T47D (cell line): Measurements from ENCODE around the gene LFNG.

Experiments
- DNase-seq, 2 experiments: peaks; one replicate each; pipeline versions ENCODE4 v3.0.0 to v3.0.0-alpha.2; 2011 to 2012; ENCODE audit warnings: low read depth in 1 of 2, low spot score in 1 of 2
- JUND ChIP-seq: IDR thresholded peaks from 2 replicates; pipeline ENCODE4 v1.6.1; 2012; ENCODE audit warnings: low read depth
- in situ Hi-C: cut with HindIII; loops from 2 replicates; pipeline ENCODE4 v1.10.0; 2016; ENCODE audit warnings: low sequenced_read_pairs, low pct_unique_long_range_greater_than_20kb

The LFNG gene

DNA sequence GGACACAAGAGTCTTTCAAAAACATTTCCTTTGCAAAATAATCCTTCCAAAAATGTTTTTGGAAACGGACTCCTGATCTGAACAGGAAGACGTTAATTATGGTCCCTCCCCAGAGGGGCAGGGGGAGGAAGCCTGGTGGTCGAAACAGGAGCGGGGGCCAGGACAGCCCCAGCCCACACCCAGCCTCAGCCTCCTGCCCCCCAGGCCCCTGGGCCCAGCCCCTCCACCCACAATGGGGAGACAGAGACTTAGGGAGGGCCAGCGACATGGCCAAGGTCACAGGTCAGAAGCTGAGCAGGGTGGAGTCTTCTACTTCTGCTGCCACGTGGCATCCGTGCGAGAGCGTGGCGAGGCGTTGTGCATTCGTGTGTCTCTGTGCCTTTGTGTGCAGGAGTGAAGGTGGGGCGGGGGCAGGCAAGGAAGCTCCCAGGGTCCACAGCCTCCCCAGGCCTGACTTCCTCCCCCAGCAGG is 29.4 kb upstream of the LFNG start:
- no peak for DNase-seq
- in situ Hi-C loops = no loop called here
- no peak for TF ChIP-seq JUND

DNA sequence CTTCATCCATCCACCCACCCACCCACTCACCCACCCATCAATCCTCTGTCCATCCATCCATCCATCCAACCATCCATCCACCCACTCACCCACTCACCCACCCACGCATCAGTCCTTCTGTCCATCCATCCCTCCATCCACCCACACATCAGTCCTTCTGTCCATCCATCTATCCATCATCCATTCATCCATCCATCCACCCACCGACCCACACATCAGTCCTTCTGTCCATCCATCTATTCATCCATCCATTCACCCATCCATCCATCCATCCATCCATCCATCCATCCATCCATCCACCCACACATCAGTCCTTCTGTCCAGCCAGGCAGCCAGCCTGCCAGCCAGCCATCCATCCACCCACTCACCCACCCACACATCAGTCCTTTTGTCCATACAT is 27.5 kb upstream of the LFNG start:
- in situ Hi-C loops = no loop called here
- TF ChIP-seq JUND = no peak
- no peak for DNase-seq

DNA sequence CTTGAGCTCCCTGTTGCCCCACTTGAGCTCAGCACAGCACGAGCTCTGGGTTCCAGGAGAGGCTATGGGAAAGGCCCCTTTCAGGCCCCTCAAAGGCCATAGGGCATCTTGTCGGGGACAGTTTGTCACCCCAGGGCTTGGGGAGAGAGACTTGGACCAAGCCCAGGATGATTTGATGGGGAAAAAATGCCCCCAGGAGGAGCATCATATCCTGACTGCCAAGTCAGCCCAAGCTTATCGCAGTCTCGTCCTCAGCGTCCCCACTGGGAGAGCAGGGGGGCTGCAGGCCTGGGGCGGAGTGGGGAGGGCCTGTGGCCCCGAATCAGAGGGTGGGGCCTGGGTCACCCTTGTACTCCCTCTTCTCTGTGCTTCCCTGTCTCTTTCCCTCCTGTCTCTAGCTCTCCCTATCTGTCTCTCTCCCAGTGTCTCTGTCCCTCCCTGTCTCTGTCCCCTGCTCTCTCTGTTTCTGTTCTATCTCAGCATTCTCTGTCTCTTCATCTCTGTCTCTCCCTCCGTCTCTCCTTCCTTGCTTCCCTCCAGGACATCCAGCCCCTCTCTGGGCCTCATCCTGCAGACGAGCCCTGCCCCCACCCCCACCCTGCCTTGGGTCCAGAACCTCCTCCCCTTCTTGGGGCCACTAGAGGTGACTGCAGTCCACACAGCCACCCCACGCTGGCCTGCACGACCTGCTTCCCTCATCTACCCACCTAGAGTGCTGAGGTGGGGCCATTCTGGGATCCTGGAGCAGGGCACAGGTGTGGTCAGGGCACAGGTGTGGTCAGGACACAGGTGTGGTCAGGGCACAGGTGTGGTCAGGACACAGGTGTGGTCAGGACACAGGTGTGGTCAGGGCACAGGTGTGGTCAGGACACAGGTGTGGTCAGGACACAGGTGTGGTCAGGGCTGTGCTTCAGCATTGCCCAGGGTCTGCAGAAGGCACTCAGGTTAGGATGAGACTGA is 26.1 kb upstream of the LFNG start:
- no peak for TF ChIP-seq JUND
- in situ Hi-C loops = no loop called here
- DNase-seq = no peak

DNA sequence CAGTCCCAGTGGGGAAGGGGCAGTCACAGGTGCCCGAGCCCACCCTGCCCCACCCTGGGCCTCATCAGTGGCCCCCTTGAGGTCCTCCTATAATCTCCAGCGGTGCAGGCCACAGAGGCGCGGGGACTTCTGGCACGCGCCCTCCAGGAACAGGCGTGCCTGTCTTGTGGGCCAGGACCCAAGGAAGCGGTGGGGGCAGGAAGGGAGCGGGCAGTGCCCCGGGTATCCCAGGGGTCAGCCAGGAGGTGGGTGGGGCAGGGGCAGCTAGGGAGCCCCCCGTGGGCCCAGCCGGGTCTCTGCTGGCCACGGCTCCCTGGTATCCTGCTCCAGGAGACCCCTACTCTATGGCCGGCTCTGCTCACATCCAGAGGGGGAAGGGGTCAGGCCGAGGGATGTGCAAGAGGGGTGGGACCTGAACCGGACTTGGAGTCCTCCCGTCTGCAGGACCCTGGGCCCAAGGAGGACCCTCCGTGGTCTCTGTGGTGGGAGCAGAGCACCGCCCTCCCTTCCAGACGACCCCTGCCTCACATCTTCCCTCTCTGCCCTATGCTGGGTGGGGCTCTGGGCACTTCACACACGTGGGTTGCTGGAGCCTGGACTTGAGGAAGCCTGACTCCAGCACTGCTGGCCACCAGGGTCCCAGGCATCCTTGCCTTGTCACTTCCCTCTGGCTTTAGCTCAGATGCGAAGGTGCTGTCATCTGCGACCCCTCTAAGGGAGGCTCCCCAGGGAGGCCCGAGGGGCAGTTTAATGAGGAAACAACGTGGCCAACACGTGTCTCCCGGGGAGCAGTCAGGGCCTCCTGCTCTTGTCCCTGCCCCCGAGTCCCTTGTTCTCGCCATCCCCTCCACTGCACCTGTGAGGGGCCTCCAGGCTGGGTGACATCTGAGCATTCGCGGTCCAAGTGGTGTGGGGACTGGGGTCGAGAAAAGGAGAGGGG is 25.1 kb upstream of the LFNG start:
- TF ChIP-seq JUND = no peak
- in situ Hi-C loops = no loop called here
- DNase-seq = no peak

DNA sequence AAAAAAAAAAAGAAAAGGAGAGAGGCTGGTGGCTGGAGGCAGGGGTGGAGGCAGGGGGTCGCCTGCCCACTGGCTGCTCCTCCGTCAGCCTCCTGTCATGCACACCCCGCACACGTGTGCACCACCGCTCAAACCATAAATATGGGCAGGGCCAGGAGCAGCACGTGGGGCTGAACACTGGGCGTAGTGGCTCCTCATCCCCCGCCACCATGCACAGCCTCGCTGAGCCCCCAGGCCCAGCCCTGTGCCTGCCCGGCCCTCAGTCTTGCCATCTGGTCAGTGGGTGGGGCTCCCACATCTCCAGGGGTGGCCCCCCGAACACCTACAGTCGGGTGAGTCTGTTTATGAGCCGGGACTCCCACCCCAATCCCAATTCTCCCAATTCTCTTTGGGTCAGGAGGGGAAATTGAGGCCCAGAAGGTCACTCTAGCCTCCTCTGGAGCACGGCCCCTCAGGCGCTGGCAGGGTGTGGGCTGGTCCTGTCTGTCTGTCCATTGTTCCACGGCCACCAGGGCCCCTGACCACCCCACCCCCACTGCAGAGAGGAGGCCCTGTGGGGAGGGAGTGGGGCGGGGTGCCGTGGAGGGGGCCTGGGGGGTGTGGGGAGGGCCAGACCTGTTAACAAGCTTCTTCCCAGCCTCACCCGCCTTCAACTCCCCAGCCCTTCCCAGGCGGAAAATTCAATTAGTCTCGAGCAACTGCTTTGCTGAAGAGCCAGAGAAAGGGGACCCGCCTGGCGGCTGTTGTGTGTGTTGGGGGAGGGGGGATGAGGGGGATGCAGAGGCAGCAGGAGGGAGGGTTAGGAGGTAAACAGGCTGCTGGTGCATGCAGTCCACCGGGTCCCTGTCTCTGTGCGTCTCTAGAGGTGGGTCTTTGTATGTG is 23.9 kb upstream of the LFNG start:
- DNase-seq = no peak
- in situ Hi-C loops = no loop called here
- TF ChIP-seq JUND = no peak

DNA sequence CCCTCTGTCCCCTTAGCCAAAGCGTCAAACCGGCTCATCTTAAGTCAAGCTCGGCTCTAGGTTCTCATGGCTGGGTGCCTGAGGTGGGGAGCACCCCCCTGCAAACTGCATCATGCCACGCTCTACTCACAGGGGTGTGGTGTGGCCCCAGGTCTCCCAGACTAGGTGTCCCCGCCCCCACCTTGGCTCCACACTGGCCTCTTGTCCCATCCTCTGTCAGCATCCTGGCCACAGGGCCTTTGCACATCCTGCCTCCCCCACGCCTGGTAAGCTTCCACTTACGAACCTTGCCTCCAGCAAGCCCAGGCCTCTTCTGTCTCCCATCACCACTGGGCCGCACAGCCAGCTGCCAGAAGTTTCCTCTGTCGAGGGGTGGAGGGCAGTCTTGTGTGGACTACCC is 23.2 kb upstream of the LFNG start:
- DNase-seq = no peak
- in situ Hi-C loops = no loop called here
- TF ChIP-seq JUND = no peak

DNA sequence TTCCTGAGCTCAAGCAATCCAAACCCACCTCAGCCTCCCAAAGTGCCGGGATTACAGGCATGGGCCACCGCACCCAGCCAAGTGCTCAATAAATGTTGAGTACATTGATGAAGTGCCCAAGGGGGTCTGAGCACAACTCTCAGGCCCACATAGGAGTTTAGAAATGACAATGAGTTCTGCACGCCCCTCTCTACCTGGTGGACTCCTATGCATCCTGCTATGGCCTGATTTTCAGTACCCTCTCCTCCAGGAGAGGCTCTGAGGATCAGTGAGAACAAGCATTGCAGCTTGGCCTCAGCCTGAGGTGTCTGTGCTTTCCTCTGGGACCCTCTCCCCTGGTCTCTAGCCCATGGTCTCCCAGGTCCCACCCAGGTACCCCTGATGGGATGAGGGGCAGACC is 22.5 kb upstream of the LFNG start:
- in situ Hi-C loops = no loop called here
- TF ChIP-seq JUND = no peak
- DNase-seq = no peak

DNA sequence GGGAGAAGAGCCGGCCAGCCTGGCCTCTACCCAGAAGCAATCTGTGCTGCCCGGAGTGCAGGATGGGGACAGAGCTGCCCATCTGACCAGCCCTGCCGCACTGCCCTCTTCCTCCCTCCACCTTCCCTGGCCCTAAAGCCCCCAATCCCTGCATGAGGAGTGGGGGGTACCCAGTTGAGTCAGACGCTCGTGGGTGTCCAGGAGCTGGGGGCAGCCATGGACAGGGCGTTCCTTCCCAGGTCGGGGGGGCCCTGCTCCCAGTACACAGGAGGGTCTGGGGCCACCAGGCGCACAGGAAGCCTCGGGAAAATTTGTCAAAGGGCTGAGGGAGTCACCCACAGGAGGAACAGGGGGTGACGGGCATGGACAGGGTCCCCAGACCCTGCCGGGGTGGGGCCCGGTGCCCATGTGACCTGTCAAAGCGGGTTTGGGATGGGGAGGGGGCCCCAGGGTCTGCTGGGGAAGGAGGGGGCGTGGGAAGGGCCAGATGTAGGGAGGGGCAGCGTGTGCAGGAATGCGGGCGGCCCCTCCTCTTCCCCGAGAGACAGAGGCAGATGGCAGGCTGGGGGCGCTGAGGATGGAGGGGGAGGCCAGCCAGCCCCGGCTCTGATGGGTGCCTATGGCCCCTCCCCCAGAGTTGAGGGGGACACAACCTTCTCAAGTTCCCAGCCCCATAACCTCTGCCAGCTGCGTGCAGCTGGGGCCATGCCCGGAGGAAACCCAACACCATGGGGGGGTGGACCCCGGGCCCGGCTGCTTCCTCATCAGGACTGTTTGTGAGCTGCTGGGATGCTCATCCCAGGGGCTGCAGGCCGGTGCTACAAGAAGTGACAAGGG is 21.9 kb upstream of the LFNG start:
- DNase-seq = no peak
- in situ Hi-C loops = no loop called here
- TF ChIP-seq JUND = no peak

DNA sequence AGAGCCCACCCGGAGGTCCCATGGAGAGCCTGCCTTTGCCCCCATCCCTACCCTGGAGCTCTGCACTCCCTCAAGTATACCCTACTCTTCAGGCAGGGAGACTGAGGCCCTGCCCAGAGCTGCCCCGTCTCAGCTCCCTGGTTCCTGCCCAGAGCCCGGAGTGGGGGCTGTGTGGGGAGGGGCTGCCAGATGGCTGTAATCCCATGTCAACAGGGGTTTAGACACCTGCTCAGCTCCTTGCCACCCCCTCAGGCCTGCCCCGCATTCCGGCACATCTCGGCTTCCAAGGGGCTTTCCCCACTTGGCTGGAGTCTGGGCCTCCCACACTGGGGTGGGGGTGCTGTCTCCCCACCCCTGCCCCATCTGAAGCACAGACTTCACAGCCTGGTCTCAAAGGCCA is 20.9 kb upstream of the LFNG start:
- in situ Hi-C loops = no loop called here
- no peak for DNase-seq
- no peak for TF ChIP-seq JUND

DNA sequence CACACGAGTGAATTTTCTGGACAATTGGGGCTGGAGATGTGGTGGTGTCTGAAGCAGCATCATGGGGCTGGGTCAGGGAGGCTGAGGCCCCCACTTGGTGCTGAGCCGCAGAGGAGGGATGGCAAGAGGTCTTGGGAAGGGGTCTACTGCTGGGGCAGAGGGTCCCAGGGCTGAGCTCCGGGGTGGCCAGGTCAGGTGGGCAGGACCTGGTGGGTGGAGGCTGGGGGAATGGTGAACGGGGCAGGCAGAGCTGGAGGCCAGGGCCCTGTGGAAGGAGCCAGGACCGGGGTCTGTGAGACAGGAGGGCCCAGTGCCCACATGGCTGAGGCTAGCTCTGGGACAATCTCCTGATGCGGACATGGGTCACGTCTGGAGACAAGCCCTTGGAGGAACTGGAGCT is 20.4 kb upstream of the LFNG start:
- in situ Hi-C loops = no loop called here
- DNase-seq = no peak
- no peak for TF ChIP-seq JUND

DNA sequence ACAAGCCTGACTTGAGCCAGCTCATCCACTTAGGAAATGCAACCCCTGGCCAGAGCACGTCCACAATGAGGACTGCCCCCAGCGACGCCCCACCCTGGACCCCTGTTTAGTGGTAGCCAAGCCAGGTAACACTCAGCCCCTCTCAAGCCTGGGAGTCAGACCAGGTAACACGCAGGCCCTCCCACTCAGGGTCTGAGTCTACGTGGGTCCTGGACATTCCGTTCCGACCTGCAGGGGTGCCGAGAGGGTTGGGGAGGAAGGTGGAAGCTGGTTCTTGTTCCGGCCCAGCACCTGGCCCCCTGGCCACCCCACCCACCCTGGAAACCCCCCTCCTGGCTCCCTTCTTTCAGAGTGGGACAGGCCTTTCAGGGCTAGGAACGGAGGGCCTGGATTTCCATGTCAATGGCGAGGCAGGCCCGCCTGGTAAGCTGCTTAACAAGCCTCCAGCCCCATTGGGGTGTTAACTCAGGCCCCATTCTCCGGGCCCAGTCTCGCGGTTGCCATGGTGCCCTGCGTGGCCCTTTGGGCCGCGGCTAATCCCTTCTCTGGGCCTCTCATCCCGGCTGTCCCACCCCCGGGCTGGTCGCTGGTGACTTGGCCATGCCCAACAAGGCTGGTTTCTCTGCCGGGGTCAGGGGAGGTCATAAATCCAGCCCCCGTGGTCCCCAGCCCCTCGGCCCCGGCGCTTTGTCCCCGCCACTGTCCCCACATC is 19.7 kb upstream of the LFNG start:
- no peak for DNase-seq
- no peak for TF ChIP-seq JUND
- in situ Hi-C loops = no loop called here
